SK-N-SH (cell line): Measurements from ENCODE around the gene CDK5. TPM values are rescaled to one million over a fixed set of nuclear protein-coding genes. Genes with fewer than 3 reads are reported as not detected.

Source experiments
- CTCF ChIA-PET: fragments of 300-600, 350-600 bp; formaldehyde crosslinking; extraction: SDS; loops from one replicate; lab custom pipeline; 2021; lab: Yijun Ruan, JAX
- POLR2A ChIA-PET: fragments of 350-600 bp; sonication (Branson Sonifier 250); formaldehyde crosslinking; extraction: SDS; loops from one replicate; lab custom pipeline; 2020; ENCODE audit warnings: antibody characterized with exemption, inconsistent platforms; lab: Yijun Ruan, JAX
- DNase-seq: peaks from one replicate; pipeline ENCODE4 v3.0.0; 2012
- H2AFZ ChIP-seq: fragments of 200-600 bp; sonication (generic); 2 replicates; pipeline ENCODE4 v1.8.1; 2016; ENCODE audit warnings: antibody characterized with exemption, mild to moderate bottlenecking, low read depth
- H3F3A ChIP-seq: fragments of 200-600 bp; sonication (generic); replicated peaks from 2 replicates; pipeline ENCODE3; 2016; ENCODE audit warnings: antibody characterized with exemption, mild to moderate bottlenecking; ENCODE audit not compliant: insufficient read depth
- H3K27ac ChIP-seq, 2 experiments: fragments of 200-500 bp in 1 of 2; fragments of 200-600 bp in 1 of 2; sonication (Bioruptor generic) in 1 of 2; sonication (generic), shearing (Covaris generic) in 1 of 2; 2 replicates each; pipeline versions ENCODE4 v1.5.1 to v1.6.1; 2014 to 2016; ENCODE audit warnings: low read depth in 2 of 2, inconsistent platforms in 1 of 2, low read length in 1 of 2, mild to moderate bottlenecking in 1 of 2, mixed read lengths in 1 of 2
- H3K27me3 ChIP-seq: fragments of 200-600 bp; sonication (generic), shearing (Covaris generic); 2 replicates; pipeline ENCODE4 v1.6.1; 2016; ENCODE audit warnings: mixed run types; ENCODE audit not compliant: insufficient read depth
- H3K36me3 ChIP-seq, 2 experiments: fragments of 200-500 bp in 1 of 2; fragments of 200-600 bp in 1 of 2; sonication (Bioruptor generic) in 1 of 2; sonication (generic) in 1 of 2; replicated peaks in 1 of 2; 2 replicates each; pipeline versions ENCODE3 to v1.5.1; 2014 to 2016; ENCODE audit warnings: low read length in 1 of 2, mild to moderate bottlenecking in 1 of 2; ENCODE audit not compliant: insufficient read depth in 2 of 2, control insufficient read depth in 1 of 2
- H3K4me1 ChIP-seq, 2 experiments: fragments of 200-500 bp in 1 of 2; fragments of 200-600 bp in 1 of 2; sonication (Bioruptor generic) in 1 of 2; sonication (generic), shearing (Covaris generic) in 1 of 2; 2 replicates each; pipeline versions ENCODE4 v1.5.1 to v1.6.1; 2014 to 2016; ENCODE audit warnings: low read depth in 1 of 2, low read length in 1 of 2, mixed run types in 1 of 2; ENCODE audit not compliant: insufficient read depth in 2 of 2, control insufficient read depth in 1 of 2
- H3K4me2 ChIP-seq: fragments of 200-600 bp; sonication (generic), shearing (Covaris generic); 2 replicates; pipeline ENCODE4 v1.6.1; 2017; ENCODE audit warnings: mixed run types
- H3K4me3 ChIP-seq, 2 experiments: fragments of 200-500 bp in 1 of 2; fragments of 200-600 bp in 1 of 2; sonication (Bioruptor generic) in 1 of 2; sonication (generic), shearing (Covaris generic) in 1 of 2; 2 replicates each; pipeline versions ENCODE4 v1.5.1 to v1.8.1; 2014 to 2016; ENCODE audit warnings: low read depth in 2 of 2, inconsistent platforms in 1 of 2, low read length in 1 of 2, mild to moderate bottlenecking in 1 of 2, mixed read lengths in 1 of 2, moderate library complexity in 1 of 2
- H3K79me2 ChIP-seq: fragments of 200-600 bp; sonication (generic); 2 replicates; pipeline ENCODE4 v1.8.1; 2017; ENCODE audit warnings: mild to moderate bottlenecking; ENCODE audit not compliant: insufficient read depth
- H3K9ac ChIP-seq: fragments of 200-600 bp; sonication (generic); 2 replicates; pipeline ENCODE4 v1.6.1; 2017; ENCODE audit warnings: mixed run types
- H3K9me2 ChIP-seq: fragments of 200-600 bp; sonication (generic); 2 replicates; pipeline ENCODE4 v1.6.1; 2017; ENCODE audit warnings: mixed run types
- H3K9me3 ChIP-seq: fragments of 200-600 bp; sonication (generic); 2 replicates; pipeline ENCODE4 v1.6.1; 2017; ENCODE audit warnings: mixed run types, mild to moderate bottlenecking, moderate library complexity
- H4K20me1 ChIP-seq: fragments of 200-600 bp; sonication (generic); 2 replicates; pipeline ENCODE4 v1.6.1; 2017; ENCODE audit warnings: mild to moderate bottlenecking, mixed run types; ENCODE audit not compliant: insufficient read depth
- CHD2 ChIP-seq: fragments of 150-350 bp; IDR thresholded peaks from 2 replicates; pipeline ENCODE4 v1.6.1; 2018; ENCODE audit warnings: low read length; ENCODE audit not compliant: partially characterized antibody
- EZH2phosphoT487 ChIP-seq: fragments of 200-600 bp; sonication (generic); IDR thresholded peaks from 2 replicates; pipeline ENCODE4 v1.6.1; 2017; ENCODE audit warnings: low read depth, mixed run types, mild to moderate bottlenecking, antibody characterized with exemption, moderate library complexity, borderline replicate concordance
- FOXM1 ChIP-seq: IDR thresholded peaks from 2 replicates; pipeline ENCODE4 v1.4.0; 2012; ENCODE audit warnings: low read depth, mild to moderate bottlenecking
- MXI1 ChIP-seq: IDR thresholded peaks from 2 replicates; pipeline ENCODE4 v1.6.1; 2012; ENCODE audit warnings: mild to moderate bottlenecking, low read depth, low read length, improper control_type of control experiment
- NFIC ChIP-seq: IDR thresholded peaks from 2 replicates; pipeline ENCODE4 v1.4.0; 2012; ENCODE audit warnings: borderline replicate concordance
- RFX5 ChIP-seq: IDR thresholded peaks from 2 replicates; pipeline ENCODE4 v1.6.1; 2012; ENCODE audit warnings: mild to moderate bottlenecking, improper control_type of control experiment, low read length
- SIN3A ChIP-seq: IDR thresholded peaks from 2 replicates; pipeline ENCODE4 v1.6.1; 2012; ENCODE audit warnings: low read depth, mild to moderate bottlenecking, low read length, moderate library complexity, borderline replicate concordance
- TAF1 ChIP-seq: IDR thresholded peaks from 2 replicates; pipeline ENCODE4 v1.6.1; 2012; ENCODE audit warnings: low read depth, mild to moderate bottlenecking, low read length, moderate library complexity, borderline replicate concordance
- TEAD4 ChIP-seq: IDR thresholded peaks from 2 replicates; pipeline ENCODE4 v1.4.0; 2012; ENCODE audit warnings: mild to moderate bottlenecking, borderline replicate concordance; ENCODE audit not compliant: insufficient read depth
- YY1 ChIP-seq: IDR thresholded peaks from 2 replicates; pipeline ENCODE4 v1.4.0; 2012; ENCODE audit warnings: low read depth, mild to moderate bottlenecking
- WGBS: methylation state at CpG from one replicate; pipeline ENCODE4 v1.1.6; 2017; ENCODE audit warnings: low lambda C conversion rate; 5-methylcytosine and 5-hydroxymethylcytosine counted together
- polyA plus RNA-seq, 3 experiments: library from polyadenylated mRNA; depleted of rRNA; stranded (reverse); fragments of >200 nt; gene quantifications; 2 replicates each; pipeline ENCODE4 v1.2.3, GENCODE V29; 2012
- TF ChIP-seq, protein P1 (sequence below): fragments of 200-600 bp; sonication (generic); IDR thresholded peaks from 2 replicates; pipeline ENCODE4 v1.6.1; 2017; ENCODE audit warnings: antibody characterized with exemption, mild to moderate bottlenecking, moderate library complexity
- TF ChIP-seq, protein P2 (sequence below): fragments of 150-350 bp; IDR thresholded peaks from 2 replicates; pipeline ENCODE4 v1.6.1; 2016; ENCODE audit warnings: mild to moderate bottlenecking, low read depth, low read length
- TF ChIP-seq, protein P3 (sequence below): IDR thresholded peaks from 2 replicates; pipeline ENCODE4 v1.4.0; 2012; ENCODE audit warnings: low read depth
- TF ChIP-seq, protein P4 (sequence below): IDR thresholded peaks from 2 replicates; pipeline ENCODE4 v1.4.0; 2012; ENCODE audit warnings: low read depth, borderline replicate concordance
- TF ChIP-seq, protein P5 (sequence below): IDR thresholded peaks from 2 replicates; pipeline ENCODE4 v1.4.0; 2012; ENCODE audit warnings: low read depth, borderline replicate concordance

Gene CDK5
- polyA plus RNA-seq, 1 of the 3 experiments (the other 2 are of a cell fraction): 125 TPM

DNA sequence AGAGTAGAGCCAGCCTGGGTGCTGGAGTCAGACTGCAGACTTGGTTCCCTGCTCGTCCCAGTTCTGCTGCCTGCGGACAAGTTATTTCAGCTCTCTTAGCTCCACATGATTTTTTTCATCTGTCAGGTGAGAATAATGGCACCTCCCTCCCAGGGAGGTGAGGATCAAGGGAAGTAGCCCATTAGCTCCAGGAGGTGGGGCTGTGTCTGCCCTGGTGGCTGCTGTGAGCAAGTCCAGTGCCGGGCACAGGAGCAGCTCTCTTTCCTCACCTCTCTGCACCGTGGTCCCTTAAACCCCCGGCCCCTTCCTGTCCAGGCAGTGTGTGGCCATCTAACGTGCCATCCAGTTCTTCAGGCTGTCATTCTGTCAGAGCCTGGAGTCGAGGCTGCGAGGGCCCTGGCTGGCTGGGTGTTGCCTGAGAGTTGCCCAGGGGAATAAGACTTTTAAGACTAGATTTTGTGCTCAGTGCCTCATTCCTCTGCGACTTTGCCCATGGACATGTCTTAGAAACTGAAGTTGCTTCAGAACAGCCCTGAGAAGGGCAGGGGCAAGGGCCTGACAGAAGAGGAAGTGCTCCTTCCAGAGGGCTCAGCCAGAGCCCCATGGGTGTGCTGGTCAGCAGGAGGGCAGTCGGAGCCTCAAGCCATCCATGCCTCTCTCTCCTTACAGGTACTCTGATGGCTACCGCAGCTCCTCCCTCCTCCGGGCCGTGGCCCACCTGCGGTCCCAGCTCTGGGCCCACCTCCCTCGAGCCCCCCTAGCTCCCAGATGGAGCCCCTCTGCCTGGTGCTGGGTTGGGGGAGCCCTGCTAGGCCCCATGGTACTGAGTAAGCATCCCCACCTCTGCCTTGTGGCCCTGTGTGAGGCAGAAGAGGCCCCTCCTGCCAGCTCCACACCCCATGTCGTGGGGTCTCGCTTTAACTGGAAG lies 24.5 kb downstream of the CDK5 start:
- Histone ChIP-seq H4K20me1 (no peaks in the 10 kb centered on the region), H3K9ac (no peak overlapping the region), H3K36me3 (peaks cover 12 to 52% of the 10 kb centered on the region in 2 experiments), H3K27ac (no peak overlapping the region), H3K4me3 (no peak overlapping the region), H3K9me3 (no peaks in the 10 kb centered on the region), H3K4me1 (peaks cover under 1 to 16% of the 10 kb centered on the region in 2 experiments; a peak in 3 of 4 replicates), H3K9me2 (no peaks in the 10 kb centered on the region), H2AFZ (no peak overlapping the region), H3K79me2 (peaks cover 46% of the 10 kb centered on the region), H3F3A (peaks cover 11% of the 10 kb centered on the region), H3K27me3 (no peaks in the 10 kb centered on the region), H3K4me2 (no peak overlapping the region)
- CTCF ChIA-PET: interaction anchor here (0.6 to 9.5 kb wide), 12 partner anchors 15 to 211 kb away, joined by 3 to 59 read pairs (median 4); no protein-coding TSS in a partner anchor
- POLR2A ChIA-PET: no interaction called here
- TF ChIP-seq RFX5: no peak
- TF ChIP-seq, protein P1, sequence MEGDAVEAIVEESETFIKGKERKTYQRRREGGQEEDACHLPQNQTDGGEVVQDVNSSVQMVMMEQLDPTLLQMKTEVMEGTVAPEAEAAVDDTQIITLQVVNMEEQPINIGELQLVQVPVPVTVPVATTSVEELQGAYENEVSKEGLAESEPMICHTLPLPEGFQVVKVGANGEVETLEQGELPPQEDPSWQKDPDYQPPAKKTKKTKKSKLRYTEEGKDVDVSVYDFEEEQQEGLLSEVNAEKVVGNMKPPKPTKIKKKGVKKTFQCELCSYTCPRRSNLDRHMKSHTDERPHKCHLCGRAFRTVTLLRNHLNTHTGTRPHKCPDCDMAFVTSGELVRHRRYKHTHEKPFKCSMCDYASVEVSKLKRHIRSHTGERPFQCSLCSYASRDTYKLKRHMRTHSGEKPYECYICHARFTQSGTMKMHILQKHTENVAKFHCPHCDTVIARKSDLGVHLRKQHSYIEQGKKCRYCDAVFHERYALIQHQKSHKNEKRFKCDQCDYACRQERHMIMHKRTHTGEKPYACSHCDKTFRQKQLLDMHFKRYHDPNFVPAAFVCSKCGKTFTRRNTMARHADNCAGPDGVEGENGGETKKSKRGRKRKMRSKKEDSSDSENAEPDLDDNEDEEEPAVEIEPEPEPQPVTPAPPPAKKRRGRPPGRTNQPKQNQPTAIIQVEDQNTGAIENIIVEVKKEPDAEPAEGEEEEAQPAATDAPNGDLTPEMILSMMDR: peak; percentile 25
- no peak for DNase-seq
- 90% methylated on average over 16 of the region's 17 CpGs for WGBS

DNA sequence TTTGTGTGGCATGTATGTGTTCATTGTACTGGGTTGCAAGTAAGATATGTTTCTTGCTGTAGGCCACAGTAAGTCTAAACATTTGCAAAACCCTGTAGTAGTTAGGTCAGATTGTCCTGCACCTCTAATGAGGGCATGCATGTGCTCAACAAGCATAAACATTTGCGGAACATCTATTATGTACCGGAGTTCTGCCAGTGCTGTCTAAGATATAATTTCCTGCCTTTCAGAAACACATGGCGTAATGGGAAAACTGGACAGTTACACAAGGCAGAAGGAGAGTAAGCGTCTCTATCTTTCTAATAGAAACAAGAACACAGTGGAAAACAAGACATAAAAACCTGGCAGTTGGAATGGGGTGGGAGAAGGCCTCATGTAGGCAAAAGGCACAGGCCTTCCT lies 26.7 kb downstream of the CDK5 start:
- Histone ChIP-seq H4K20me1 (no peaks in the 10 kb centered on the region), H3K27ac (no peak overlapping the region), H3K4me1 (peaks cover 7 to 10% of the 10 kb centered on the region in 2 experiments; a peak in 2 of 4 replicates), H3K36me3 (peaks cover 4 to 40% of the 10 kb centered on the region in 2 experiments), H3K79me2 (peaks cover 46% of the 10 kb centered on the region), H3K9ac (no peak overlapping the region), H3K4me3 (no peak overlapping the region), H2AFZ (no peak overlapping the region), H3K9me2 (no peaks in the 10 kb centered on the region), H3K27me3 (no peaks in the 10 kb centered on the region), H3K4me2 (no peak overlapping the region), H3F3A (peaks cover 5% of the 10 kb centered on the region), H3K9me3 (no peaks in the 10 kb centered on the region)
- WGBS: 95% methylated on average over 4 of the region's 4 CpGs
- CTCF ChIA-PET: interaction anchor here (1.0 to 9.5 kb wide), 5 partner anchors 12 to 81 kb away, joined by 3 to 73 read pairs (median 17); partner anchors contain the start of gene AGAP3
- POLR2A ChIA-PET: no interaction called here
- no peak for DNase-seq
- TF ChIP-seq, protein P2, sequence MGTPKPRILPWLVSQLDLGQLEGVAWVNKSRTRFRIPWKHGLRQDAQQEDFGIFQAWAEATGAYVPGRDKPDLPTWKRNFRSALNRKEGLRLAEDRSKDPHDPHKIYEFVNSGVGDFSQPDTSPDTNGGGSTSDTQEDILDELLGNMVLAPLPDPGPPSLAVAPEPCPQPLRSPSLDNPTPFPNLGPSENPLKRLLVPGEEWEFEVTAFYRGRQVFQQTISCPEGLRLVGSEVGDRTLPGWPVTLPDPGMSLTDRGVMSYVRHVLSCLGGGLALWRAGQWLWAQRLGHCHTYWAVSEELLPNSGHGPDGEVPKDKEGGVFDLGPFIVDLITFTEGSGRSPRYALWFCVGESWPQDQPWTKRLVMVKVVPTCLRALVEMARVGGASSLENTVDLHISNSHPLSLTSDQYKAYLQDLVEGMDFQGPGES: no peak
- TF ChIP-seq CHD2: no peak
- TF ChIP-seq SIN3A: no peak
- TF ChIP-seq, protein P3, sequence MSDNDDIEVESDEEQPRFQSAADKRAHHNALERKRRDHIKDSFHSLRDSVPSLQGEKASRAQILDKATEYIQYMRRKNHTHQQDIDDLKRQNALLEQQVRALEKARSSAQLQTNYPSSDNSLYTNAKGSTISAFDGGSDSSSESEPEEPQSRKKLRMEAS: no peak
- TF ChIP-seq, protein P1: no peak
- TF ChIP-seq TEAD4: no peak
- no peak for TF ChIP-seq TAF1
- no peak for TF ChIP-seq NFIC
- TF ChIP-seq, protein P4, sequence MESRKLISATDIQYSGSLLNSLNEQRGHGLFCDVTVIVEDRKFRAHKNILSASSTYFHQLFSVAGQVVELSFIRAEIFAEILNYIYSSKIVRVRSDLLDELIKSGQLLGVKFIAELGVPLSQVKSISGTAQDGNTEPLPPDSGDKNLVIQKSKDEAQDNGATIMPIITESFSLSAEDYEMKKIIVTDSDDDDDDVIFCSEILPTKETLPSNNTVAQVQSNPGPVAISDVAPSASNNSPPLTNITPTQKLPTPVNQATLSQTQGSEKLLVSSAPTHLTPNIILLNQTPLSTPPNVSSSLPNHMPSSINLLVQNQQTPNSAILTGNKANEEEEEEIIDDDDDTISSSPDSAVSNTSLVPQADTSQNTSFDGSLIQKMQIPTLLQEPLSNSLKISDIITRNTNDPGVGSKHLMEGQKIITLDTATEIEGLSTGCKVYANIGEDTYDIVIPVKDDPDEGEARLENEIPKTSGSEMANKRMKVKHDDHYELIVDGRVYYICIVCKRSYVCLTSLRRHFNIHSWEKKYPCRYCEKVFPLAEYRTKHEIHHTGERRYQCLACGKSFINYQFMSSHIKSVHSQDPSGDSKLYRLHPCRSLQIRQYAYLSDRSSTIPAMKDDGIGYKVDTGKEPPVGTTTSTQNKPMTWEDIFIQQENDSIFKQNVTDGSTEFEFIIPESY: no peak
- TF ChIP-seq EZH2phosphoT487: no peak
- TF ChIP-seq FOXM1: no peak
- TF ChIP-seq, protein P5, sequence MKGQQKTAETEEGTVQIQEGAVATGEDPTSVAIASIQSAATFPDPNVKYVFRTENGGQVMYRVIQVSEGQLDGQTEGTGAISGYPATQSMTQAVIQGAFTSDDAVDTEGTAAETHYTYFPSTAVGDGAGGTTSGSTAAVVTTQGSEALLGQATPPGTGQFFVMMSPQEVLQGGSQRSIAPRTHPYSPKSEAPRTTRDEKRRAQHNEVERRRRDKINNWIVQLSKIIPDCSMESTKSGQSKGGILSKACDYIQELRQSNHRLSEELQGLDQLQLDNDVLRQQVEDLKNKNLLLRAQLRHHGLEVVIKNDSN: no peak
- TF ChIP-seq YY1: no peak
- TF ChIP-seq MXI1: no peak
